Progenitor cell of endocrine pancreas (in vitro differentiated cells): ENCODE results near the gene POLR1A. TPM values are rescaled to one million over a fixed set of nuclear protein-coding genes. Genes with fewer than 3 reads are reported as not detected.

Experiments
- DNase-seq: peaks from one replicate; pipeline ENCODE4 v3.0.0; 2021; ENCODE audit warnings: low spot score; ENCODE audit not compliant: unreplicated experiment
- H3K27ac Mint-ChIP-seq: 2 replicates; pipeline ENCODE4 v1.8.0; 2021; ENCODE audit warnings: mild to moderate bottlenecking, moderate library complexity, mixed read lengths
- H3K27me3 Mint-ChIP-seq: 2 replicates; pipeline ENCODE4 v1.8.0; 2021; ENCODE audit warnings: mixed read lengths
- H3K36me3 Mint-ChIP-seq: 2 replicates; pipeline ENCODE4 v1.8.0; 2022; ENCODE audit warnings: mixed read lengths; ENCODE audit not compliant: insufficient read depth
- H3K4me1 Mint-ChIP-seq: 2 replicates; pipeline ENCODE4 v1.8.0; 2021; ENCODE audit warnings: low read depth, mixed read lengths
- H3K4me3 Mint-ChIP-seq: 2 replicates; pipeline ENCODE4 v1.8.0; 2021; ENCODE audit warnings: low read depth, mild to moderate bottlenecking, moderate library complexity, mixed read lengths
- H3K9me3 Mint-ChIP-seq: 2 replicates; pipeline ENCODE4 v1.8.0; 2021; ENCODE audit warnings: low read depth, mixed read lengths
- total RNA-seq: library from RNA; stranded (reverse); gene quantifications from 2 replicates; pipeline ENCODE4 v1.2.1, GENCODE V29; 2021
- TF ChIP-seq, protein P1 (sequence below): fragments of 200-600 bp; sonication (generic); IDR thresholded peaks from one replicate; pipeline ENCODE4 v1.5.0; 2021; ENCODE audit warnings: antibody characterized with exemption, mild to moderate bottlenecking; ENCODE audit not compliant: unreplicated experiment

The POLR1A gene
- total RNA-seq, 1 donor from 2014 or later, result 47.9 TPM

DNA sequence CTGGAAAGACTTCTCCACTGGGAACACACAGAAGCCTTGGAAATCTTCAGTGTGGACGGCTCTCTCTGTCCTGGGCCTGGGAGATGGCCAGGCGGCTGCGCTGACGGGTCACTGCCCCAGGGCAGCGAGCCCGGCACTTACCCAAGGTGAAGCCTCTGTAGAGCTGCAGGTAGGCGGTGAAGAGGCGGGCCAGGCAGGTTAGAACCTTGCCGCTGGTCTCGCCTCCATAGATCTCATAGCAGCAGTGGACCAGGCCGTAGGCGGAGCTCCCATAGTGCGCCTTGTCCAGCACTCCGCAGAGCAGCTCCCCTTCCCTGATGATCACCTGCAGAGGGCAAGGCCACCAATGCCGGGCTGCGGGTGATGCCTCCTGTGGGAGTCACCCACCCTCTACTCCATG lies 53.0 kb downstream of the POLR1A start:
- no peaks in the 10 kb centered on the region for H3K27me3 Mint-ChIP-seq
- peaks cover 14% of the 10 kb centered on the region for H3K36me3 Mint-ChIP-seq
- no peaks in the 10 kb centered on the region for H3K9me3 Mint-ChIP-seq
- TF ChIP-seq, protein P1, sequence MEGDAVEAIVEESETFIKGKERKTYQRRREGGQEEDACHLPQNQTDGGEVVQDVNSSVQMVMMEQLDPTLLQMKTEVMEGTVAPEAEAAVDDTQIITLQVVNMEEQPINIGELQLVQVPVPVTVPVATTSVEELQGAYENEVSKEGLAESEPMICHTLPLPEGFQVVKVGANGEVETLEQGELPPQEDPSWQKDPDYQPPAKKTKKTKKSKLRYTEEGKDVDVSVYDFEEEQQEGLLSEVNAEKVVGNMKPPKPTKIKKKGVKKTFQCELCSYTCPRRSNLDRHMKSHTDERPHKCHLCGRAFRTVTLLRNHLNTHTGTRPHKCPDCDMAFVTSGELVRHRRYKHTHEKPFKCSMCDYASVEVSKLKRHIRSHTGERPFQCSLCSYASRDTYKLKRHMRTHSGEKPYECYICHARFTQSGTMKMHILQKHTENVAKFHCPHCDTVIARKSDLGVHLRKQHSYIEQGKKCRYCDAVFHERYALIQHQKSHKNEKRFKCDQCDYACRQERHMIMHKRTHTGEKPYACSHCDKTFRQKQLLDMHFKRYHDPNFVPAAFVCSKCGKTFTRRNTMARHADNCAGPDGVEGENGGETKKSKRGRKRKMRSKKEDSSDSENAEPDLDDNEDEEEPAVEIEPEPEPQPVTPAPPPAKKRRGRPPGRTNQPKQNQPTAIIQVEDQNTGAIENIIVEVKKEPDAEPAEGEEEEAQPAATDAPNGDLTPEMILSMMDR, result no peak
- no peaks in the 10 kb centered on the region for H3K4me1 Mint-ChIP-seq
- no peak overlapping the region for H3K27ac Mint-ChIP-seq
- H3K4me3 Mint-ChIP-seq, result no peak overlapping the region
- no peak for DNase-seq

DNA sequence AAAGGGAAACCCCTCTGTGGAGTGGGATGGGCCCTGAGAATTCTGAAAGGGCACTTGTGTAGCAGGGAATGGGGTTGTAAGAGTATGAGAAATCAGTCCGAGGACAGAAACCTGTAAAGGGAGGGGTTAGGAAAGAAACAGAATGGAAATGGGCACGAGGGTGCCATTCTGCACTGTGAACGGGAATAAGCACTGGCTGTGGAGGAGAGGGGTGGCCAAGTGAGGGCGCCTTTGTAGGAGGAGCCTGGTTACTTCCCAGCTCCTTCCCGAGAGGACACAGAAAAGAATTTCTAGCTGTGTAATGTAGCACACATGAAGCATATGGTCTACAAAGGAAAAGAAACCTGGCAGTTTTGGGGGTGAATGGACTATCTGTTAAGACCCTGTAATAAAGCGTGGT lies 53.4 kb downstream of the POLR1A start:
- H3K9me3 Mint-ChIP-seq, result no peaks in the 10 kb centered on the region
- no peaks in the 10 kb centered on the region for H3K27me3 Mint-ChIP-seq
- TF ChIP-seq, protein P1, result no peak
- DNase-seq, result no peak
- H3K36me3 Mint-ChIP-seq, result peaks cover 15% of the 10 kb centered on the region
- H3K27ac Mint-ChIP-seq, result no peak overlapping the region
- H3K4me1 Mint-ChIP-seq, result no peaks in the 10 kb centered on the region
- no peak overlapping the region for H3K4me3 Mint-ChIP-seq

DNA sequence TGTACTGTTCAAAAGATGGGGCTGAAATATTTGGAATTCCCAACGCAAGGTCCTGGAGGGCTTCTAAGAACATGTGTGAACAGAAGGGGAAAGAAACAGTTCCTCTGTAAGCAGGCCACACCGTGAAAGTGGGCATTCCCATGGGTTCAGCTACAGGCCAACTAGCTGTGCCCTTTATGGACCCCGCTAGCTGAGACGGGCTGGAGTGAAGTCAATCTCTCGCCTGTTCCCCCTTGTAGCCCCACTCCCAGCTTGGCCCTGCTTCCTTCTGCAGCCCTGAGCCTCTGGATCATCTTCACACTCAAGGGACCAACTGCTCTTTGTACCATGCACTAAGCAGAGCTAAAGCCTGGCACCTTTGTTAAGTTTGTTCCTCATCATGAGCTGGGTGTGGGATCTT lies 55.4 kb downstream of the POLR1A start:
- Mint-ChIP-seq H3K9me3 (no peaks in the 10 kb centered on the region), H3K27ac (peak overlapping the region; percentile 33), H3K4me3 (no peak overlapping the region), H3K27me3 (no peaks in the 10 kb centered on the region), H3K36me3 (peaks cover 21% of the 10 kb centered on the region), H3K4me1 (no peaks in the 10 kb centered on the region)
- no peak for DNase-seq
- TF ChIP-seq, protein P1, result no peak

DNA sequence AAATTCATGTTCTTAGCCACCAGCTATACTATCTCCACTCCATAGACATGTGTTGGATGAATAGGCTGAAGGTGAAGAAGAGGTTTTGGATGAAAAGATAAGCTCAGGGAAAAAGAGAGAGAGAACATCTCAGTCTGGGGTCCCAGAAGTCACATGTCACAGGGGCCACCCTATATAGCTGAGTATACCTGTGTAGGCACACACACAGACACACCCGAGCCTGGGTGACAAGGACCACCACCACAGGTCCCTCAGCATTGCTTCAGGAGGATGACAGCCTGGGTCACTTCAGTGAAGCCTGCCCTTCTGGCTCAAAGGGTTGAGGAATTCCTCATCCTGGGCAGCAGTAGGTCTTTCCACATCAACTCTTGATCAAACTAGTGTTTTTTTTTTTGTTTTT lies 56.2 kb downstream of the POLR1A start:
- H3K27ac Mint-ChIP-seq, result no peak overlapping the region
- DNase-seq, result no peak
- TF ChIP-seq, protein P1, result no peak
- H3K27me3 Mint-ChIP-seq, result no peaks in the 10 kb centered on the region
- peaks cover 26% of the 10 kb centered on the region for H3K36me3 Mint-ChIP-seq
- H3K4me3 Mint-ChIP-seq, result no peak overlapping the region
- H3K9me3 Mint-ChIP-seq, result no peaks in the 10 kb centered on the region
- no peaks in the 10 kb centered on the region for H3K4me1 Mint-ChIP-seq

DNA sequence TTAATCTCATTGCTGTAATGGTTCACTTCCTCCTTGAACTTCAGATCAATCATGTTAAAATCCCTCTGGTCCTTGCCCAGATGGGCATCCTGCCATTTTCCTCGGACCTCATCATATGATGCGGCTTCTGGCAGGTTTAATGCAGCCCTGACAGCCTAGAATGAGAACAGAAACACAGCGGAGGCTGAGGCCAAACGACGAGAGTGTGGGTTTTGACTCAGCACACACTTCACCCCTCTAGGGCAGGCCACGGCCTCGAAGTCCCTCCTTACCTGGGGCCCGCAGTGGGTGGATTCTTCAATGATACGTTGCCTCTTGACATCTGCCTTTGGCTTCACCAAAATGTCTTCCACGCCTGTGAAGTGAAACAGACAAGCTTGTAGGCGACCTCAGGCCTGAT lies 56.8 kb downstream of the POLR1A start:
- H3K4me3 Mint-ChIP-seq, result no peak overlapping the region
- DNase-seq, result no peak
- H3K27ac Mint-ChIP-seq, result no peak overlapping the region
- no peaks in the 10 kb centered on the region for H3K4me1 Mint-ChIP-seq
- H3K9me3 Mint-ChIP-seq, result no peaks in the 10 kb centered on the region
- TF ChIP-seq, protein P1, result no peak
- H3K27me3 Mint-ChIP-seq, result no peaks in the 10 kb centered on the region
- peaks cover 23% of the 10 kb centered on the region for H3K36me3 Mint-ChIP-seq
